Measurements from ENCODE around the gene CELF2.
"Not testable (repeated sequence)": the region's sequence is repeated elsewhere in the genome, so short reads cannot be mapped to it uniquely, and the experiment has no call there.

The CELF2 gene

DNA sequence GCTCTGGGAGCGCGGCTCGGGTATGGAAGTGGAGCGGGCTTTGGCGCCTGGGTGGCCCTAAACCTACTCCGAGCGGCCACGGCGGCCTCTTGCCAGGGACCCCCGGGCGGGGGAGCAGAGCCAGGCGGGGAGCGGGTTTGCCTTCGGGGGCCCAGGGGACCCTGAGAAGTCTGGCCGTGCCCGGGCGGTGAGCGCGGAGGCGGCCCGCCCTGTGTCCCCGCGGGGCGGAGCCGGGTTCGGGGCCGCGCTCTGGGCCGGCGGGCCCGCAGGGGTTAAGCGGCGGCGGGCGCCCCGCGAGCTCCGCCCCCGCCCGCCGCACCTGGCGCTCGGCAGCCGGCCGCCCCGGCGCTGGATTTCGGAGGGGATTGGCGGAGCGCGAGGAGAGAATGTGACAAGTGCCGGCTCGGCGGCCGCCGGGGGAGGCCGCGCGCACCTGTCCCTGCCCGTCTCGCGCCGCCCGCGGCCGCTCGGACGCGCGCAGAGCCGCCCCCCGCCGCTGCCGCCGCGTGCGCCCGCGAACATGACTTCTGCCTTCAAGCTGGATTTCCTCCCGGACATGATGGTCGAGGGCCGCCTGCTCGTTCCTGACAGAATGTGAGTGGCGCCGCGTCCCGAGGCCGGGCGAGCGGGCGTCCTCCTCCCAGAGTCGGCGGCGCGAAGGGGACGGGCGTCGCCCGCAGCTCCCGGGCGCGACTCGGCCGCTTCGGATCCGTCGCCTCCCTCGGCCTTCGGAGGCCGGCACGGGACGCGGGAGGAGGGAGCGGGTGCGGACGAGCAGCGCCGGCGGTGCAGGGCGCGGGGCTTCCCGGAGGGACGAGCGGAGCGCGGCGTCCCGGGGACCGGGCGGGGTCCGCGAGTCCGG is at the start of gene CELF2:
TSS of gene CELF2 (plus strand) at position 303 of the 862 bp plus-strand sequence. CDS start at position 521, 218 bp downstream.
- DNase-seq = no peak

DNA sequence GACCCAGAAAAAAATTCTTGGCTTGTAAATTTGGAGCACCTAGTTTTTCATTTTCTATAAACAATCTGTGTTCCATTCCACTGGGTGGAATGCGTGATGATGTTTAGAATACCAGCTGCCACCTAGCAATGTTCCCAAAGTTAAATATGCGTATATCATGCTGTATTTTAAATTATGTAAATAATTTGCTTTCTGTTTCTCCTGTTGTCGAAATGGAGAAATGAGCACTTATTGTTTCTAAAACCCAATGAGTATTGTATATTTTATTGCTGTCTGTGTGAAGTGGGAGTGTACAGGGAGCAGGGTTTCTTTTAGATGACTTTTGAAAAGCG is 49.4 kb upstream of the CELF2 start:
- DNase-seq = no peak

DNA sequence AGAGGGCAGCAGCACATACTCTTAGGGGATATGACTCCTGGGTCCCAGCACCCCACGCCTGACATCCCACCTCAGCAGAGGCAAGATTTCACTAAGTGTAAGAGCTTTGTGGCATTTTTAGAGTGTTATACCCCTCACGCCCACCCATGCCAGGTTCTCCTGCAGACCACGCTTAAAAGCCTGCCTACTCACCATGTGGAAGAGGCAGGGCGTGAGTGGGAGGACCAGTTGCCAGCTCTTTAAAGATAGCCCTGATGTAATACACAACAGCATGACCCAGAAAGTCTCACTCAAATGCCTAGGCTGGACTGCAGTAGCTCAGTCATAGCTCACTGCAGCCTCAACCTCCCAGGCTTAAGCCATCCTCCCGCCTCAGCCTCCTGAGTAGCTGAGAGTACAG is 44.4 kb upstream of the CELF2 start:
- no peak for DNase-seq

- no peak for DNase-seq
Observed at GRCh38 chr10:10975647-10976046, 42.0 kb upstream of the CELF2 start.

GRCh38 chr10:10976652-10977051 is 41.0 kb upstream of the CELF2 start:
- DNase-seq = no peak

GRCh38 chr10:10977226-10977956 is 40.3 kb upstream of the CELF2 start:
- no peak for DNase-seq

- DNase-seq = no peak
Observed at GRCh38 chr10:10977978-10978377, 39.7 kb upstream of the CELF2 start.

DNA sequence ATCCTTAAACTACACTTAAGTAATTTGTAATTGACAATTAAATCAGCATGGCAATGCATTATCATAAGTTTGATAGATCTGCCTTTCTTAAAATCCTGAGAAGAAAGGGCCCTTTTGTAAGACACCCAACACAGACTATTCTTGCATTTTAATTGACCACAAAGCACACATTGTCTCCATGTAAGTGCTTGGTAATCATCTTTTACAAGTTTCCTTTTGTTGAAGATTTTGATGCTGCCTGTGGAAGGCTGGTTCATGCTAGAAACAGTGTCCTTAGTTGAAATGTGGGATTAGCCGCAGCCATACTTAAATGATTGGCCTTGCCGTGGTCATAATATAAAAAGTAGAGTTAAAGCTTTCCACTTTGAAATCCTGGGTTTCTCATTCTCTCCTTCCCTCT is 32.3 kb upstream of the CELF2 start:
- no peak for DNase-seq

DNA sequence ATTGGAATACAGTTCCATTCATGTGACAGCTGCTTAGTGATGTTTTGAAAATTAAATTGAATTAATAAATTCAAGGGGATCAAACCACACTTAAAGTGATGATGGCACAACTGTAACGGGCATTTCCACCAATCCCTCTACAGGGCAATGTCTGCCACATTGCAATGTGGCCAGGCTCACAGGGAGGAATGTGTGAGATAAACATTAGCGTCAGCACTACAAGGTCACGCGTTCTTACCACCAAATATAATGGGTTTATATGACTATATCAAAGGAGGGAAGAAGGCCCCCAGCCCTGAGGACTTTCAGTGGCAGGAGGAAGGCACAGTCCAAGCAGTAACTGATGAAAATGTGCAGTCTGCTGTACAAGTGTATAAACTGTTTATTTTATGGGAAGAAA is 31.1 kb upstream of the CELF2 start:
- no peak for DNase-seq

DNA sequence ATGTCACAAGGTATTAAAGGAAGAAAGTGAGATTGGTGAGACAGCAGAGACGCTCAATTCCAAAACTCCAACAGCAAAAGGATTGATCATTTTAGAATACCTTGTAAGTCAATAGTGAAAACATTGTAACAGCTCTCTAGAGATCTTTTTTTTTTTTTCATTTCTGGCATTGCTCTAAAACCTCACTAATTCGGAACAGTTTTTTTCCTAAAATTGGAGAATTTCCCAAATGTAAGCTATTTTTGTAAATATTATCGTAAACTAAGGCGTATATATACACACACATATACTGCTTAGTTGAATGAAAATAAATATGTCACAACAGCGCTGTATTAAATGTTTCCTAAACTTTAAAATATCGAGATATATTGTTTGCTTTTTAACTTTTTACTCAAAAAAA is 30.6 kb upstream of the CELF2 start:
- no peak for DNase-seq

GRCh38 chr10:10989669-10990068 is 28.0 kb upstream of the CELF2 start:
- DNase-seq = no peak

DNA sequence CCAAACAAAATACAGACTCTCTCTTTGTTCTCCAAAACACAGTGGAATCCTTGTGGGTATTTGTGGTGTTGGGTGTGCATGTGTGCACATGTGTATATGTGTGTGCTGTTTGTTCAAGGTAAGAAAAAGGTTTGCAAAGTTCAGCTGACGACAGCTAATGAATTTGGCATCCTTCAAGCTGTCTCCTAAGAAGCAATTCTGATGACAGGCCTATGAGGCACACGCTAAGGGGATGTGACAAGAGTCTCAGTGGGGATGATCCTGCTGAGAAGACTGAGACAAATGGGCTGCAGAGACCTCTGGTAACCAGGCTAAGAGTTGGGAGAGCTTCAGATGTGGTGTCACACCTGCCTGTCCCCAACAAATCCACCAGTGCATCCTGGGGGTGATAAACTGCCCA is 26.5 kb upstream of the CELF2 start:
- no peak for DNase-seq

DNA sequence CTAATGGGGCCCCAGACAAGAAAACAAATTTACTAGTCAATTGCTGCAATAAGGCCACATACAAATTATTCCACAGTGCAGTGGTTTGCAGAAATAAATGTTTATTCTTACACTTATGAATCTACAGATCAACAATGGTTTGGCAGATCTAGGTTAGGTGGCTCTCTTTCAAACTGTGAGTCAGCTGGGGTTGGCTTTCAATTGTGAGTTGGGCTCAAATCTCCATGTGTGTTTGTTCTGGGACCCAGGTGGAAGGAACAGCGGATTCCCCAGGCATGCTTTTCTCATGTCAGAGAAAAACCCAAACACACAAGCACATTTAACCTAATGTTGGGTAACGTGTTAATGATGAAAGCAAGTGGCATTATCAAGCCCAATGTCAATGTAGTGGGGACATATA is 25.6 kb upstream of the CELF2 start:
- DNase-seq = no peak

GRCh38 chr10:10992961-10993714 is 24.5 kb upstream of the CELF2 start:
- DNase-seq = no peak

DNA sequence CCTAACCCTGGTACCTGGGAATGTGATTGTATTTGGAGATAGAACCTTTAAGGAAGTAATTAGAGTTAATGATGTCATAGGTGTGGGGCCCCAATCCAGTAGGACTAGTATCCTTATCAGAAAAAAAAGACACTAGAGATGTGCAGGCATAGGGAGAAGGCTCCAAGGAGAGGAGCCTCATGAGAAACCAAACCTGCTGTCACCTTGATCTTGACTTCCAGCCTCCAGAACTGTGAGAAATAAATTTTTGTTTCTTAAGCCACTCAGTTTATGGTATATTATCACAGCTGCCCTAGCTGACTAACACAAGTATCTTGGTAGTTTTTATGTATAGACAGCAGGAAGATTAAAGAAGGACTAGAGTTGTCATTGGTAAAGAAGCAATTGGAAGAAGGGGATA is 23.9 kb upstream of the CELF2 start:
- DNase-seq = no peak

GRCh38 chr10:10994360-10994759 is 23.3 kb upstream of the CELF2 start:
- DNase-seq = no peak

DNA sequence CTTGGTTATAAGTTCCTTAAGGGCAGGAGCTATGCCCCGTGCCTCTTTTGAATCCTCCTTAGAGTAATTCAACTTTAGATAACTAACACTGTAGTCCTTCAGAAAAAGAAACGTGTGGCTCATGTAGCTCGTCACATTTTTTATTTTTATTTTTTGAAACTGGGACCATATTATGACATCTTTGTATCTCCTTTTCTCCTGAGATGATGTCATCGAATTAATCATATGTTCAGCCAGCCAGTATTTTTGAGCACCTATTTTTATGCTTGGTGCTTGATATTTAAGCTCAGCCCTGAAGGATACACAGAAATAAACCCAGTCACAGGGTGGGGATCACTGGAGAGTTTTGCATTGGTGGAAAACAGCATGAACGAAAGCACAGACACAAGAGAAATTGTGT is 22.6 kb upstream of the CELF2 start:
- DNase-seq = no peak

- DNase-seq = no peak
Observed at GRCh38 chr10:10996966-10997620, 20.6 kb upstream of the CELF2 start.

- DNase-seq = not testable (repeated sequence)
Observed at GRCh38 chr10:10999501-10999900, 18.2 kb upstream of the CELF2 start.

GRCh38 chr10:11002485-11002884 is 15.2 kb upstream of the CELF2 start:
- DNase-seq = no peak

GRCh38 chr10:11002916-11003315 is 14.8 kb upstream of the CELF2 start:
- no peak for DNase-seq

GRCh38 chr10:11003679-11004078 is 14.0 kb upstream of the CELF2 start:
- DNase-seq = no peak

Data from DMS153 (cell line).